Fibroblast of lung (primary cell): ENCODE measurements around the gene ZNF282. TPM values are rescaled to one million over a fixed set of nuclear protein-coding genes. Genes with fewer than 3 reads are reported as not detected.

Experiments
- DNase-seq, 2 donors: peaks; one replicate each; pipeline versions ENCODE4 v3.0.0 to v3.0.0-alpha.2; 2010; ENCODE audit warnings: low read depth in 2 of 2
- H2AFZ ChIP-seq: 2 replicates; pipeline ENCODE4 v1.5.1; 2012; ENCODE audit warnings: low read length, control low read depth, inconsistent platforms
- H3K27ac ChIP-seq: 2 replicates; pipeline ENCODE4 v1.5.1; 2011; ENCODE audit warnings: low read length, control low read depth; ENCODE audit not compliant: insufficient read depth
- H3K27me3 ChIP-seq: 2 replicates; pipeline ENCODE4 v1.5.1; 2011; ENCODE audit warnings: mild to moderate bottlenecking, low read length; ENCODE audit not compliant: control insufficient read depth, insufficient read depth
- H3K36me3 ChIP-seq: 2 replicates; pipeline ENCODE4 v1.5.1; 2011; ENCODE audit warnings: low read length; ENCODE audit not compliant: control insufficient read depth, insufficient read depth
- H3K4me1 ChIP-seq: 2 replicates; pipeline ENCODE4 v1.5.1; 2011; ENCODE audit warnings: low read length; ENCODE audit not compliant: control insufficient read depth, insufficient read depth; ENCODE audit errors: extremely low read depth
- H3K4me2 ChIP-seq: 2 replicates; pipeline ENCODE4 v1.5.1; 2011; ENCODE audit warnings: low read length, control low read depth; ENCODE audit not compliant: insufficient read depth; ENCODE audit errors: extremely low read depth
- H3K4me3 ChIP-seq, 4 experiments: fragments of 200-600 bp in 1 of 4; sonication (generic) in 1 of 4; replicated peaks in 1 of 4; 2 replicates each; pipeline ENCODE4 v1.5.1; 2011 to 2016; ENCODE audit warnings: low read length in 4 of 4, low read depth in 3 of 4, mild to moderate bottlenecking in 3 of 4, control low read depth in 2 of 4, inconsistent platforms in 1 of 4, mixed read lengths in 1 of 4; ENCODE audit not compliant: insufficient read depth in 1 of 4; ENCODE audit errors: control extremely low read depth in 1 of 4
- H3K79me2 ChIP-seq: 2 replicates; pipeline ENCODE4 v1.5.1; 2012; ENCODE audit warnings: mild to moderate bottlenecking, low read length, inconsistent platforms; ENCODE audit not compliant: control insufficient read depth, insufficient read depth
- H3K9ac ChIP-seq: 2 replicates; pipeline ENCODE4 v1.5.1; 2011; ENCODE audit warnings: mild to moderate bottlenecking, low read length, control low read depth; ENCODE audit not compliant: insufficient read depth
- H3K9me3 ChIP-seq: 2 replicates; pipeline ENCODE4 v1.5.1; 2012; ENCODE audit warnings: low read depth, low read length; ENCODE audit not compliant: control insufficient read depth, insufficient read depth
- H4K20me1 ChIP-seq: 2 replicates; pipeline ENCODE4 v1.5.1; 2011; ENCODE audit warnings: low read length; ENCODE audit not compliant: control insufficient read depth, insufficient read depth; ENCODE audit errors: extremely low read depth
- CTCF ChIP-seq, 2 donors: IDR thresholded peaks in 1 of 2; conservative IDR thresholded peaks in 1 of 2; 1 replicate in 1 of 2; 2 replicates in 1 of 2; pipeline ENCODE4 v1.5.1; 2011 to 2012; ENCODE audit warnings: low read length in 2 of 2, control low read depth in 1 of 2, inconsistent platforms in 1 of 2, low read depth in 1 of 2, mild to moderate bottlenecking in 1 of 2
- EZH2 ChIP-seq: IDR thresholded peaks from 2 replicates; pipeline ENCODE4 v1.5.1; 2012; ENCODE audit warnings: low read length, control low read depth, mild to moderate bottlenecking; ENCODE audit errors: missing control alignments
- polyA plus RNA-seq, 2 donors: library from polyadenylated mRNA; depleted of rRNA in 1 of 2; stranded (reverse) in 1 of 2; unstranded in 1 of 2; fragments of >200 nt; gene quantifications; 2 replicates each; pipeline ENCODE4 v1.2.1, GENCODE V29; 2011 to 2012; ENCODE audit warnings: missing spikeins in 1 of 2
- total RNA-seq: library from RNA; depleted of rRNA; stranded (reverse); fragments of >200 nt; gene quantifications from 2 replicates; pipeline ENCODE4 v1.2.1, GENCODE V29; 2014

The ZNF282 gene
- total and polyA plus RNA-seq, 2 donors (not counting 1 experiment from before 2014, with no cell fraction given): 6.8 to 23.1 TPM

- H3K4me1 ChIP-seq: no peaks in the 10 kb centered on the region
- H2AFZ ChIP-seq: peak overlapping the region; percentile 70
- H4K20me1 ChIP-seq: no peaks in the 10 kb centered on the region
- H3K79me2 ChIP-seq: peaks cover 48% of the 10 kb centered on the region
- peaks cover 2% of the 10 kb centered on the region for H3K36me3 ChIP-seq
- H3K27ac ChIP-seq: peak overlapping the region; percentile 90
- no peaks in the 10 kb centered on the region for H3K9me3 ChIP-seq
- H3K9ac ChIP-seq: peak overlapping the region; percentile 95
- H3K4me3 ChIP-seq: peak overlapping the region; percentile 74 to 93 (median 87)
- no peaks in the 10 kb centered on the region for H3K27me3 ChIP-seq
- peak overlapping the region; percentile 99 for H3K4me2 ChIP-seq
- DNase-seq: peak; percentile 44 to 71
- TF ChIP-seq EZH2 (no peak), CTCF (conservative IDR thresholded peaks at IDR 0.05 in 1 of 2, IDR thresholded peaks at IDR 0.05 in 1 of 2; ENCODE audit: low read depth in 1 of 2, low read length in 2 of 2) (no peak)
Measured at GRCh38 chr7:149147752-149148653, 47.3 kb upstream of the ZNF282 start.

- H3K4me2 ChIP-seq: no peak overlapping the region
- H3K36me3 ChIP-seq: peaks cover 2% of the 10 kb centered on the region
- H3K27ac ChIP-seq: no peak overlapping the region
- H3K4me1 ChIP-seq: no peaks in the 10 kb centered on the region
- no peaks in the 10 kb centered on the region for H4K20me1 ChIP-seq
- H3K4me3 ChIP-seq: no peak overlapping the region
- H3K79me2 ChIP-seq: peaks cover 51% of the 10 kb centered on the region
- no peaks in the 10 kb centered on the region for H3K9me3 ChIP-seq
- no peak overlapping the region for H3K9ac ChIP-seq
- no peak for TF ChIP-seq CTCF (conservative IDR thresholded peaks at IDR 0.05 in 1 of 2, IDR thresholded peaks at IDR 0.05 in 1 of 2; ENCODE audit: low read depth in 1 of 2, low read length in 2 of 2)
- no peak for TF ChIP-seq EZH2
- no peaks in the 10 kb centered on the region for H3K27me3 ChIP-seq
- H2AFZ ChIP-seq: no peak overlapping the region
- DNase-seq: no peak
Measured at GRCh38 chr7:149150981-149151380, 44.4 kb upstream of the ZNF282 start.

GRCh38 chr7:149153346-149153745, 42.0 kb upstream of the ZNF282 start:
- H3K79me2 ChIP-seq: peaks cover 48% of the 10 kb centered on the region
- TF ChIP-seq CTCF (conservative IDR thresholded peaks at IDR 0.05 in 1 of 2, IDR thresholded peaks at IDR 0.05 in 1 of 2; ENCODE audit: low read depth in 1 of 2, low read length in 2 of 2) (no peak), EZH2 (no peak)
- H3K9ac ChIP-seq: no peak overlapping the region
- H2AFZ ChIP-seq: no peak overlapping the region
- no peak for DNase-seq
- H3K4me2 ChIP-seq: no peak overlapping the region
- no peaks in the 10 kb centered on the region for H3K4me1 ChIP-seq
- H4K20me1 ChIP-seq: no peaks in the 10 kb centered on the region
- no peaks in the 10 kb centered on the region for H3K27me3 ChIP-seq
- peaks cover 4% of the 10 kb centered on the region for H3K36me3 ChIP-seq
- H3K4me3 ChIP-seq: no peak overlapping the region
- H3K27ac ChIP-seq: no peak overlapping the region
- no peaks in the 10 kb centered on the region for H3K9me3 ChIP-seq
